Activated CD4-positive, alpha-beta T cell treated with anti-CD3 and anti-CD28 coated beads, Interleukin-2, amount 50 U/mL, for 48 hours (primary cell): ENCODE data around the gene MYBPC3.

Source experiments
- DNase-seq, 2 experiments: peaks; one replicate each; pipeline ENCODE4 v3.0.0-alpha.2; 2020

The MYBPC3 gene

GRCh38 chr11:47383071-47383470 lies 30.6 kb upstream of the MYBPC3 start:
- no peak for DNase-seq

GRCh38 chr11:47380078-47380477 lies 27.6 kb upstream of the MYBPC3 start:
- DNase-seq = no peak

GRCh38 chr11:47379317-47379716 lies 26.8 kb upstream of the MYBPC3 start:
- no peak for DNase-seq

- no peak for DNase-seq
Observed at GRCh38 chr11:47378836-47379170, 26.3 kb upstream of the MYBPC3 start.

GRCh38 chr11:47378010-47378835 lies 25.7 kb upstream of the MYBPC3 start, which contains the start of gene SPI1:
Gene SPI1, minus strand, starts transcription at chr11:47378547. Its CDS starts 194 bp downstream, at chr11:47378353.
- DNase-seq = no peak

- no peak for DNase-seq
Observed at GRCh38 chr11:47377571-47378009, 25.1 kb upstream of the MYBPC3 start.

GRCh38 chr11:47376525-47377371 lies 24.2 kb upstream of the MYBPC3 start:
- DNase-seq = no peak

GRCh38 chr11:47376107-47376524 lies 23.6 kb upstream of the MYBPC3 start:
- no peak for DNase-seq

GRCh38 chr11:47375546-47376085 lies 23.1 kb upstream of the MYBPC3 start:
- no peak for DNase-seq

- DNase-seq = no peak
Observed at GRCh38 chr11:47375020-47375419, 22.5 kb upstream of the MYBPC3 start.

- no peak for DNase-seq
Observed at GRCh38 chr11:47374720-47375019, 22.2 kb upstream of the MYBPC3 start.

- DNase-seq = peak; percentile 92
Observed at GRCh38 chr11:47373876-47374719, 21.6 kb upstream of the MYBPC3 start.

GRCh38 chr11:47372422-47372821 lies 19.9 kb upstream of the MYBPC3 start:
- no peak for DNase-seq

- no peak for DNase-seq
Observed at GRCh38 chr11:47369676-47370075, 17.2 kb upstream of the MYBPC3 start.

GRCh38 chr11:47366020-47366490 lies 13.6 kb upstream of the MYBPC3 start:
- no peak for DNase-seq

GRCh38 chr11:47361419-47361818 lies 8.9 kb upstream of the MYBPC3 start:
- no peak for DNase-seq

GRCh38 chr11:47360341-47360740 lies 7.8 kb upstream of the MYBPC3 start:
- DNase-seq = no peak

GRCh38 chr11:47359586-47359985 lies 7.1 kb upstream of the MYBPC3 start:
- DNase-seq = no peak

- DNase-seq = no peak
Observed at GRCh38 chr11:47359162-47359561, 6.7 kb upstream of the MYBPC3 start.

- DNase-seq = no peak
Observed at GRCh38 chr11:47358731-47359051, 6.2 kb upstream of the MYBPC3 start.

- no peak for DNase-seq
Observed at GRCh38 chr11:47357985-47358730, 5.7 kb upstream of the MYBPC3 start.

- no peak for DNase-seq
Observed at GRCh38 chr11:47356998-47357329, 4.5 kb upstream of the MYBPC3 start.
